GM18505 (cell line): ENCODE data around the gene MTCP1.

ENCODE experiments used
- ATAC-seq: cut with Tn5 transposase; IDR thresholded peaks from one replicate; pipeline ENCODE4 v1.9.1; 2021; ENCODE audit not compliant: unreplicated experiment
- POLR2A ChIP-seq: IDR thresholded peaks from 4 replicates; pipeline ENCODE4 v1.6.1; 2011; ENCODE audit warnings: borderline replicate concordance; ENCODE audit not compliant: insufficient read depth, insufficient read length; ENCODE audit errors: extremely low read depth

Gene MTCP1

GRCh38 chrX:155065035-155065734 is 5.8 kb downstream of the MTCP1 start:
- no peak for TF ChIP-seq POLR2A
- no peak for ATAC-seq

GRCh38 chrX:155061760-155062159 is 9.2 kb downstream of the MTCP1 start:
- TF ChIP-seq POLR2A: no peak
- ATAC-seq: no peak

- peak; percentile 81 for ATAC-seq
These were observed 13.8 kb downstream of the MTCP1 start for GRCh38 chrX:155056877-155057792.

GRCh38 chrX:155056471-155056870 is 14.5 kb downstream of the MTCP1 start:
- ATAC-seq: no peak
- TF ChIP-seq POLR2A: no peak

More at GRCh38 chrX:155056877-155057792, 13.8 kb downstream of the MTCP1 start:
- peak; percentile 16 for TF ChIP-seq POLR2A

GRCh38 chrX:155055494-155055893 is 15.4 kb downstream of the MTCP1 start:
- TF ChIP-seq POLR2A: no peak
- ATAC-seq: no peak

- ATAC-seq: no peak
- TF ChIP-seq POLR2A: no peak
These were observed 16.7 kb downstream of the MTCP1 start for GRCh38 chrX:155054255-155054654.

GRCh38 chrX:155053656-155054055 is 17.3 kb downstream of the MTCP1 start:
- TF ChIP-seq POLR2A: no peak
- ATAC-seq: no peak

- ATAC-seq: no peak
- TF ChIP-seq POLR2A: no peak
These were observed 18.0 kb downstream of the MTCP1 start for GRCh38 chrX:155052738-155053498.

- no peak for ATAC-seq
- no peak for TF ChIP-seq POLR2A
These were observed 21.8 kb downstream of the MTCP1 start for GRCh38 chrX:155048977-155049619.

- no peak for TF ChIP-seq POLR2A
- no peak for ATAC-seq
These were observed 24.0 kb downstream of the MTCP1 start for GRCh38 chrX:155046811-155047528.

GRCh38 chrX:155046129-155046810 is 24.7 kb downstream of the MTCP1 start:
- ATAC-seq: no peak
- no peak for TF ChIP-seq POLR2A

GRCh38 chrX:155035688-155036087 is 35.2 kb downstream of the MTCP1 start:
- no peak for TF ChIP-seq POLR2A
- no peak for ATAC-seq
